RWPE2 (cell line): ENCODE data around the gene GAS6.
"Not testable (repeated sequence)": the region's sequence is repeated elsewhere in the genome, so short reads cannot be mapped to it uniquely, and the experiment has no call there.

Experiments
- ATAC-seq: fragments of 200-7000 bp; cut with Tn5 transposase; 3 replicates; pipeline ENCODE4 v1.9.1; 2021; ENCODE audit warnings: low read depth
- DNase-seq: peaks from one replicate; pipeline ENCODE4 v3.0.0-alpha.2; 2020; ENCODE audit warnings: low spot score
- H3K27ac ChIP-seq: fragments of 450-650 bp; 2 replicates; pipeline ENCODE4 v1.5.1; 2017; ENCODE audit warnings: mild to moderate bottlenecking; ENCODE audit not compliant: poor library complexity, severe bottlenecking
- H3K27me3 ChIP-seq: fragments of 250-450 bp; sonication (Bioruptor Pico); 2 replicates; pipeline ENCODE4 v1.5.1; 2021; ENCODE audit warnings: mild to moderate bottlenecking, moderate library complexity; ENCODE audit not compliant: insufficient read depth, poor library complexity, severe bottlenecking
- H3K36me3 ChIP-seq: fragments of 250-450 bp; sonication (Bioruptor Pico); 2 replicates; pipeline ENCODE4 v1.5.1; 2020; ENCODE audit warnings: low read depth, mild to moderate bottlenecking, moderate library complexity
- H3K4me1 ChIP-seq: fragments of 250-450 bp; sonication (Bioruptor Pico); 2 replicates; pipeline ENCODE4 v1.5.1; 2021; ENCODE audit warnings: mild to moderate bottlenecking, moderate library complexity; ENCODE audit not compliant: insufficient read depth, poor library complexity, severe bottlenecking
- H3K4me3 ChIP-seq: fragments of 250-450 bp; sonication (Bioruptor Pico); 2 replicates; pipeline ENCODE4 v1.5.1; 2021; ENCODE audit warnings: mild to moderate bottlenecking, moderate library complexity; ENCODE audit not compliant: severe bottlenecking
- H3K9me3 ChIP-seq: fragments of 250-450 bp; sonication (Bioruptor Pico); 2 replicates; pipeline ENCODE4 v1.5.1; 2021; ENCODE audit warnings: mild to moderate bottlenecking, moderate library complexity; ENCODE audit not compliant: severe bottlenecking
- TF ChIP-seq, protein P1 (sequence below): fragments of 450-650 bp; IDR thresholded peaks from one replicate; pipeline ENCODE4 v1.5.1; 2017; ENCODE audit warnings: mild to moderate bottlenecking, moderate library complexity; ENCODE audit not compliant: poor library complexity, severe bottlenecking

Gene GAS6

DNA sequence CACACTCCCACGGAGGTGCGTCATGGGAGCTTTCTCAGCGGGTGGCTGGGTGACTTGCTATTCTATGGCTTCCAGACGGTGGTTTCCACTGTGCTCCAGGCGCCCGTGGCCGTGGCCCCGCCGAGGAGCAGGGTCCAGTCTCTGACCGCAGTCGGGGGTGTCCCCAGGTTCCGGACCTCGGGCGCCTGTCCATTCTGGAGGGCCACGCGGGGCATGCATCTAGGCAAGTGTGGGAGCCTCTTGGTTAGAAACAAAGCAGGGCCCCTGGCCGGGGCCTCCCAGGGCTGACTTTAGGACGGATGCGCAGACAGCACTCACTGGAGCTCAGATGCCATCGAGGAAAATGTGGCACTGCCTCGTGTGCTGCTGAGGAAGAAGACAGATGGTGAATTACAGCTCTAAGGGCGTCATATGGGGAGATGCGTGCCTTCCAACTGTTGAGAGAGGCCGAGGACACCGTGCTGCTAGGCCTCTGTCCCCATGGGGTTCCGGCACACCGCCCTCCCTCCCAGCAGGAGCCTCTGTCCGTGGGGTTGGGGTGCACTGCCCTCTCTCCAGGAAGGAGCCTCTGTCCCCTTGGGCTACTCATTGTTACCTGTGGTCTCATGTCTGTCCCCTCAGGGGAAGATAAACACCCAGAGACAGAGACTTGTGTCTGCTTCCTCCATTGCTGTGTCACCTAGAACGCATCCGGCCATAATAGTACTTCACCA lies 66.8 kb downstream of the GAS6 start:
- no peaks in the 10 kb centered on the region for H3K9me3 ChIP-seq
- no peaks in the 10 kb centered on the region for H3K4me1 ChIP-seq
- H3K27me3 ChIP-seq = no peaks in the 10 kb centered on the region
- DNase-seq (no peak), ATAC-seq (no peak)
- no peak overlapping the region for H3K27ac ChIP-seq
- no peak overlapping the region for H3K4me3 ChIP-seq
- TF ChIP-seq, protein P1, sequence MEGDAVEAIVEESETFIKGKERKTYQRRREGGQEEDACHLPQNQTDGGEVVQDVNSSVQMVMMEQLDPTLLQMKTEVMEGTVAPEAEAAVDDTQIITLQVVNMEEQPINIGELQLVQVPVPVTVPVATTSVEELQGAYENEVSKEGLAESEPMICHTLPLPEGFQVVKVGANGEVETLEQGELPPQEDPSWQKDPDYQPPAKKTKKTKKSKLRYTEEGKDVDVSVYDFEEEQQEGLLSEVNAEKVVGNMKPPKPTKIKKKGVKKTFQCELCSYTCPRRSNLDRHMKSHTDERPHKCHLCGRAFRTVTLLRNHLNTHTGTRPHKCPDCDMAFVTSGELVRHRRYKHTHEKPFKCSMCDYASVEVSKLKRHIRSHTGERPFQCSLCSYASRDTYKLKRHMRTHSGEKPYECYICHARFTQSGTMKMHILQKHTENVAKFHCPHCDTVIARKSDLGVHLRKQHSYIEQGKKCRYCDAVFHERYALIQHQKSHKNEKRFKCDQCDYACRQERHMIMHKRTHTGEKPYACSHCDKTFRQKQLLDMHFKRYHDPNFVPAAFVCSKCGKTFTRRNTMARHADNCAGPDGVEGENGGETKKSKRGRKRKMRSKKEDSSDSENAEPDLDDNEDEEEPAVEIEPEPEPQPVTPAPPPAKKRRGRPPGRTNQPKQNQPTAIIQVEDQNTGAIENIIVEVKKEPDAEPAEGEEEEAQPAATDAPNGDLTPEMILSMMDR = no peak
- H3K36me3 ChIP-seq = no peaks in the 10 kb centered on the region

DNA sequence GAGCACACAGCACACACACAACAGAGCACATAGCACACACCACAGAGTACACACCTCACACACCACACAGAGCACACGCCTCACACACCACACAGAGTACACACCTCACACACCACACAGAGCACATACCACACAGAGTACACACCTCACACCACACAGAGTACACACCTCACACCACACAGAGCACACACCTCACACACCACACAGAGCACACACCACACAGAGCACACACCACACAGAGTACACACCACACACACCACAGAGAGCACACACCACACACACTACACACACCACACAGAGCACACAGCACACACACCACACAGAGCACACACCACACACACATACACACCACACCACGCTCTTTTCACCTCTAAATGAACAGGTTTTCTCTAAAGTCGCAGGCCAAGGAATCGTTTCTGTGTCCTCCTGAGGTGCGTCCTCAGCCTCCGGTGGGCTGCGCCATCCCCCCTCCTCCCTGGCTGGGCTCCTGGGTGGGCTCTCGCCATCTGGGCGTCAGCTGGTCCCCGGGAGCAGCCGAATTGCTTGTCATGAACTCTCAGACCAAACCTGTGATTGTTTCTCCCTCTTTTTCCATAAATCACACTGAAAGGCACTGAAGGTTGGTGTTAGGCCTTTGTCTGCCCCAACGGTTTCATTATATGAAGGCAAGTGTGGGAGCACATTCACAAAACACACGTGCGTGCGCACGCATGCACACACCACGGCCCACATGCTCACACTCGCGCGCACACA lies 67.5 kb downstream of the GAS6 start:
- TF ChIP-seq, protein P1 = no peak
- H3K4me1 ChIP-seq = no peaks in the 10 kb centered on the region
- no peak for DNase-seq
- no peaks in the 10 kb centered on the region for H3K9me3 ChIP-seq
- ATAC-seq = no peak
- H3K36me3 ChIP-seq = no peaks in the 10 kb centered on the region
- H3K27me3 ChIP-seq = no peaks in the 10 kb centered on the region
- no peak overlapping the region for H3K4me3 ChIP-seq
- H3K27ac ChIP-seq = no peak overlapping the region

DNA sequence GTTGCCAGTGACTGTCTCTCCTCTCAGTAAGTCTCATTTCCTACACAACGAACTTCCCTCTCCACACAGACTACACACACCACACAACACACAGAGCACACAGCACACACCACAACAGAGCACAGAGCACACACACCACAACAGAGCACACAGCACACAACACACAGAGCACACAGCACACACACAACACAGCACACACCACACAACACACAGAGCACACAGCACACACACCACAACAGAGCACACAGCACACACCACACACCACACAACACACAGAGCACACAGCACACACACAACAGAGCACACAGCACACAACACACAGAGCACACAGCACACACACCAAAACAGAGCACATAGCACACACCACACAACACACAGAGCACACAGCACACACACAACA lies 68.5 kb downstream of the GAS6 start:
- not testable (repeated sequence) for H3K4me1 ChIP-seq, H3K27ac ChIP-seq, H3K9me3 ChIP-seq, H3K4me3 ChIP-seq, H3K27me3 ChIP-seq, H3K36me3 ChIP-seq, DNase-seq, ATAC-seq

DNA sequence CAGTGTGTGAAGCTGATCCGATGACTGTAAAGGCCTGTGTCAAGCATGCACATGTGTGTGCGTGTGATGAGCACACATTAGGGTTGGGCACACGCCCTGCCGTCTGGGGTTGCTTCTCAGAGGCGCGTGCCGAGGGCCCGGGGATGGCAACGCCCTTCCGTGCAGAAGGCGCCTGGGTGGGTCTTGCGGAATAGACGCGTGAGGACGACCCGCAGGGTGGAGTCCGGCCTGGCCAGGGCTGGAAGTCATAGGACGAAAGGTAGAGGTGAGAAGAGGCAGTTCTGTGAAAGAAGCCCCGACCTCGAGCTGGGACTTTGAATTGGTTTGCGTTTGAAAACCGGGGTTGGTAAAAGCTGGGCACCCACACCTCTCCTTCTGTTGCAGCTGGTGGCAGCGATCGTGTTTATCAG lies 69.1 kb downstream of the GAS6 start:
- H3K4me3 ChIP-seq = no peak overlapping the region
- no peaks in the 10 kb centered on the region for H3K4me1 ChIP-seq
- H3K9me3 ChIP-seq = no peaks in the 10 kb centered on the region
- no peak overlapping the region for H3K27ac ChIP-seq
- ATAC-seq (no peak), DNase-seq (no peak)
- H3K36me3 ChIP-seq = no peaks in the 10 kb centered on the region
- no peaks in the 10 kb centered on the region for H3K27me3 ChIP-seq
- TF ChIP-seq, protein P1 = no peak

DNA sequence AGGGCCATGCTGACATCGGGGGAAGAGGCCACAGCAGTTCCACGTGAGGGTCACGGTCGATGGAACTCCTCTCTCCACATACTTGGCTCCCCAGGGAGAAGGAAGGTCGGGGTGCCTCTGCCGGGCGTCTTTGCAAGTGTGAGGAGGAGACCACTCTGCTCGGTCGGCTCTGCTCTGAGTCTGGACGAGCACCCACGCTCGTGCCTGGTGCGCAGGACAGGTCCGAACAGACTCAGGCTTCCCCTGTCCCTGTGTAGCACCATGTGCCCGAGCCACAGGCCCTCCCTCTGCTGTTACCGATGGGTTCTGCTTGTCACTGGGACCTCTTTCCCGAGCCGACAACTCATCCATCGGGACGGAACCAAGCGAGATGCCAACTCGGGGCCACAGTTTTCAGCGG lies 69.8 kb downstream of the GAS6 start:
- ATAC-seq = no peak
- H3K4me1 ChIP-seq = no peaks in the 10 kb centered on the region
- no peaks in the 10 kb centered on the region for H3K9me3 ChIP-seq
- H3K36me3 ChIP-seq = no peaks in the 10 kb centered on the region
- no peaks in the 10 kb centered on the region for H3K27me3 ChIP-seq
- H3K27ac ChIP-seq = no peak overlapping the region
- DNase-seq = no peak
- TF ChIP-seq, protein P1 = no peak
- H3K4me3 ChIP-seq = no peak overlapping the region
